ENCODE measurements around the gene SAMD9.
"Not testable (repeated sequence)": the region's sequence is repeated elsewhere in the genome, so short reads cannot be mapped to it uniquely, and the experiment has no call there.

SAMD9 gene
- long read RNA-seq, donor 1, full-length matches to known transcripts, result 1 of 1 reads
- long read RNA-seq, donor 1, partial matches to known transcripts, result 0 of 1 reads
- long read RNA-seq, donor 1, other reads (novel, unspliced or antisense), result 0 of 1 reads
- long read RNA-seq, donor 2, full-length matches to known transcripts, result 3 of 3 reads
- long read RNA-seq, donor 2, partial matches to known transcripts, result 0 of 3 reads
- long read RNA-seq, donor 2, other reads (novel, unspliced or antisense), result 0 of 3 reads
- long read RNA-seq, donor 3, full-length matches to known transcripts, result 2 of 2 reads
- long read RNA-seq, donor 3, partial matches to known transcripts, result 0 of 2 reads
- long read RNA-seq, donor 3, other reads (novel, unspliced or antisense), result 0 of 2 reads
- long read RNA-seq, donor 4, full-length matches to known transcripts, result 3 of 3 reads
- long read RNA-seq, donor 4, partial matches to known transcripts, result 0 of 3 reads
- long read RNA-seq, donor 4, other reads (novel, unspliced or antisense), result 0 of 3 reads
- long read RNA-seq, donor 5, full-length matches to known transcripts, result 1 of 1 reads
- long read RNA-seq, donor 5, partial matches to known transcripts, result 0 of 1 reads
- long read RNA-seq, donor 5, other reads (novel, unspliced or antisense), result 0 of 1 reads
- long read RNA-seq, donor 6, result 0 reads
- long read RNA-seq, donor 7, full-length matches to known transcripts, result 6 of 6 reads
- long read RNA-seq, donor 7, partial matches to known transcripts, result 0 of 6 reads
- long read RNA-seq, donor 7, other reads (novel, unspliced or antisense), result 0 of 6 reads
- long read RNA-seq, donor 8, result 0 reads

GRCh38 chr7:93117852-93118530 lies at the start of gene SAMD9:
SAMD9 (minus strand) TSS chr7:93117979; CDS start chr7:93106097, 11,882 bp downstream.
- peak; percentile 21 for DNase-seq

DNA sequence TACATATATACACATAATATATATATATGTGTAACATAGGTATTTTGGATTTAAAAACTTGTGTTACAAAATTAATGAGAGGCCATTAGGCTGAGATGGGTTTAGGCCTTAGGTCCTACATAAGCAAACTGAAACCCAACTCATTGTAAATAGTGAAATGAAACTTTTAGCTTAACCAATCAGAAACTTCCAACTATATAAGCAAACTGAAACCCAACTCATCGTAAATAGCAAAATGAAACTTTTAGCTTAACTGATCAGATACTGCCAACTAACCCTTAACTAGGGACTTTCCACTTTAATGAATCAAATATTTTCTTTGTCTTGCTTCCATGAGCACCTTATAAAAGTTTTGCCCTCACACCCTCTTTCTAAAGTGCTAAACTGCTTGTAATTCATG lies 47.7 kb upstream of the SAMD9 start:
- no peak for DNase-seq

DNA sequence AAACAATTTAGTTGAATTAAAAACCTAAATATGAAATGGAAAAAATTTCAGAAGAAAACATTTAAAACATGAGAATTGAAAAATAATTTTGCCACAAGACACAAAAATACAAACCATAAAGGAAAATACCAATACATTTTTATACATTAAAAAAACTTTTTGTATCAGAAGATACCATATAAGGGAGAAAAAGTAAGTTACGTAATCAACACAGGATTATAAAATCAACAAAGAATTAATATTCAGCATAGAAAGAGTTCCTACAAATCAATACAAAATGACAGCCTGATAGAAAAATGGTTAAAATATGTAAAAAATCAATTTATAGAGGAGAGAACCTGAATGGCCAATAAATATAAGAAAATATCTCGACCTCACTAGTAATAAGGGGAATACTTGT lies 47.0 kb upstream of the SAMD9 start:
- no peak for DNase-seq

DNA sequence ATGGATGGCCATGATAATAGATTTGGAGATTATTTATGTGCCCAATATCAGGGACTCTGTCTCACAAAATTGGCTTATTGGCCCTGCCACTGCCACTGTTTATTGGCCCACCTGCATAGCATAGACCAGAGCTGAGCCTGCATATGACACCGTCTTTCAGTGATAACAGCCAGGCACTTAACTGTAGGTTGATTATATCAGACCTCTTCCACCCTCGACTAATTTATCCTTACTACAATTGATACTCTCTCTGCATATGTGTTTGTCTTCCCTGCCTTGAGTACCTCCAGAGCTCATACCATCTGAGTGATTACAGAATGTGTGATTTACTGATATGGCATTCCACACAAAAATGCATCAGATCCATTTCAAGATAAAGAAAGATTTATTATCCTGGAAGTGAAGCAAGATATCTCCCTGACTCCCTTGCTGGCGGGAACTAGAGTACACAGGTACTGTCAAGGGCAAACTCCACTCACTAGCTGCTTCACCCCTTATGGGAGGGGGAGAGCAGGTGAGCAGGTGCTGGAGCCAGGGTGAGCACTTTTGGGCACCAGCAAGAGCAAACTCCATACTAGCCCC lies 43.5 kb upstream of the SAMD9 start:
- DNase-seq, result no peak

- no peak for DNase-seq
Measured at GRCh38 chr7:93160410-93160809, 42.6 kb upstream of the SAMD9 start.

DNA sequence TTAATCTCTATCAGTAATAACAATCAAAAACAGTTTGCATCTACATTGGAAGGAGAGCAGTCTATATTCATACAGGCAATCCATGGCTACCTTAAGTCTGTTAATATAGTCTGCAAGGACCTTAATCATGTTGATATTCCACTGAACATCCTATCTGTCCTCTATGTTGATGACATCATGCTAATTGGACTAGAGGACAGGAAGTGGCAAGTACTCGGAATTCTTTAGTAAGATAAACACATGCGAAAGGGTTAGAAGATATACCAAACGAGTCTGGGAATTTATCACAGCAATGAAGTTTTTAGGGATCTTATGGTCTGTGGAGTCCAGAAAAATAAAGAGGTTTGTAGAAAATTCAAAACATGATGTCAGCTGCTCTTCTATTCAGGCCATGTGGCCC lies 41.7 kb upstream of the SAMD9 start:
- DNase-seq, result no peak

DNA sequence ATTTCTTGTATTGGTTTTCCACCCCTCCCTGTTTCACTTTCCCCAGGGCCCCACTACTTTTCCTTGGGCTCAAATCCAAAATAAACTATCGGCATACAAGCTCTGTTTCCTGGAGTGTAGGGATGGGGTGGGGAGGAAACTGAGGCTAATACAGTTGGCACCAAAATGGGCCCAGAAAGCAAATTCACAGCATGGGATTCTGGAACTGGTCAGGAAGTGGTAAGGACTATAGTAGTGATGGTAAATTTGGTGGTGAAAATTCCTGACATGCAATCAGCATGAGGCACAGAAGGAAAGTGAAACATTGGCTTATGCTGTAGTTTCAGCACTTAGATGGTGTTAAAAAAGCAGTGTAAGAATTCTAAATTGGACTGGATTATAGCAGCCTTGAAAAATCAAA lies 39.1 kb upstream of the SAMD9 start:
- no peak for DNase-seq

- no peak for DNase-seq
Measured at GRCh38 chr7:93150200-93150835, 32.5 kb upstream of the SAMD9 start.

DNA sequence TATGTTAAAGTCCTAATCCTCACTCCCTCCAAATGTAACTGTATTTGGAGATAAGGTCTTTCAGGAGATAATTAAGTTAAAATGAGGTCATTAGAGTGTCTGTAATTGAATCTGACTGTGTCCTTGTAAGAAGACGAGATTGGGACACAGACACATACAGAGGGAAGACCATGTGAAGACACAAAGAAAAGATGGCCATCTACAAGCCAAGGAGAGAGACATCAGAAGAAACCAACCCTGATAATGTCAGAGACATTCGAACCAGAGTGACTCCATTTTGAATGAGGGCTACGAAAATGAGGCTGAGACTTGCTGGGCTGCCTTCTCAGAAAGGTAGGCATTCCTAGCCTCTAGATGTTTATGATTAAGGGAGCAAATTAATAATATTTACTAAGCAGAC lies 30.9 kb upstream of the SAMD9 start:
- DNase-seq, result no peak

GRCh38 chr7:93148144-93148543 lies 30.4 kb upstream of the SAMD9 start, which contains the start of gene SAMD9L:
SAMD9L (minus strand) TSS chr7:93148385; CDS start chr7:93135971, 12,414 bp downstream.
- no peak for DNase-seq

DNA sequence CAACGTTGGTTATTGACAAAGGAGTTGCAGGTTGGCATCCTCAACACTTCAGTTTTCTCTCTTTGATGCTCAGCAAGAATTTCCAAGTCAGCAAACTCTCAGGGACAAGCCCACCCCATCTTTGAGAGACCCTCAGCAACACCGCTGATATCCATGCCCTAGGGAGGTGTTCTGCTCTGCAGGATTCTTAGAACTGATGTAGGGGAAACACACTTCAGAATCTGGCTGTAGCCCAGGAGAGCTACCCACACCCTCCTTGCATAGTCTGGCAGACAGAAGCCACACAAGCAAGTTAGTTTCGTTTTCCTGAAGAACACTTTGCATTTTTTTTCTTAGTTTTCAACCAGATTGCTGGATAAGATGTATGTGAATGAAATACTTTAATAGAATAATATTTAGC lies 29.6 kb upstream of the SAMD9 start:
- DNase-seq, result no peak

GRCh38 chr7:93146472-93147141 lies 28.8 kb upstream of the SAMD9 start:
- DNase-seq, result no peak

GRCh38 chr7:93146036-93146435 lies 28.3 kb upstream of the SAMD9 start:
- DNase-seq, result no peak

DNA sequence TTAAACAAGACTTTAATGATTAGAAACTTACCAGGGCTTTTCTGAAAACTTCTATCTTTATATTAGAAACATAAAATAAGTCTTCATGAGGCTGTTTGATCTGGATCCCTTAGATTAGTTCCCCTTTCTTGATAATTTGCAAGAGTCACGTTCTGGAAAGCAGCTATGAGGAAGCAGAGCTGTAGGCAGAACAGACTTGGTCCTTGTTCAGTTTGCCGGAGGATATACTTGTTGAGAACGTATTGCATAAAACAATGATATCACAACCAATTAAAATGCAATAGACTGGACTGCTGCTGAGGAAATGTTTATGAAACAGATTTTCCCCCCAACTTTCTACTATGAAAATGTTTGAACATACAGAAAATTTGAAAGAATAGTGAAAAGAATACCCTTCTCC lies 27.6 kb upstream of the SAMD9 start:
- no peak for DNase-seq

DNA sequence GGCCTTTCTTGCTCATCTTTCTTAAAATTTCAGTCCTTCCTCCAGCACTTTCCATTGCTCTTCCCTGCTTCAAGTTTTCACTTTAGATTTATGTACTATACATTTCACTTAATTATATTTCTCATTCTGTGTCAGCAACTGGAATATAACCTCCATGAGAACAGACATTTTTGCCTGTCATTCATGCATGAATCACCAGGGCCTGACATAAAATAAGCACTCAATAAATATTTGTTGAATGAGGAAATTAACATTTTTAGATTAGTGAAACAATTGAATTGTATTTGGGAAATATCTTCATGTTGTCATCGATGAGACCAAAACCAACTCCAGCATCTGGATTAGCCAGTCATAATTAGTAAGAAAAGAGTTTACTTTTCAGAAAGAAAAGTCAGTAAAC lies 24.3 kb upstream of the SAMD9 start:
- no peak for DNase-seq

DNA sequence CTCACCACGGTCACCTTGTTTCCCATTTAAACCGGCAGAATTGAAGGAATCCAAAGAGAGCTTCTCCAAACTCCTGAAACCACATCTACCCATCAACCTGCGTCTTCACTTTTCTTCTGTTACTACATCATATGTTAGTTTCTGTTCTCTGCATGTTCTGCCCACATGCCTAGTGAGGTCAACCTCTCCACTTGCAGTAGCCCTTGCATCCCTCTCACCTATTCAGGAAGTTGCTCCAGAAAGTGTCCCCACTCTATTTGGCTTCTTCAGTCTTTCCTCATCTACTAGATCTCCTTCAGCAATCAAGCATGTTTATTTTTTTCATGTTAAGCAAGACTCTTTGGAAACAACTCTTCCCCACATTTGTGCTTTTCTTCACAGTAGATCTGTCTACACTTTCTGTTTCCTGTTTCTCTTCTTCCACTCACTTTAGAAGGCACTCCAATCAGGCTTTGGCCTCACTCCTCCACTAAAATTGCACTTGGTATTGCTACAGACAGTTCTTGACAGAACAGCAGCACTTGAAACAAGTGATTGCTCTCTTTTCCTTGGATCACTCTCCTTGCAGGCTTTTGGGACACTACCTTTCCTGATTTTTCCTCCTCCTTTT lies 22.9 kb upstream of the SAMD9 start:
- no peak for DNase-seq

GRCh38 chr7:93138576-93138975 lies 20.8 kb upstream of the SAMD9 start:
- DNase-seq, result no peak

GRCh38 chr7:93133005-93133404 lies 15.2 kb upstream of the SAMD9 start:
- no peak for DNase-seq

- no peak for DNase-seq
Measured at GRCh38 chr7:93132216-93132615, 14.4 kb upstream of the SAMD9 start.

GRCh38 chr7:93126954-93127353 lies 9.2 kb upstream of the SAMD9 start:
- DNase-seq, result not testable (repeated sequence)

GRCh38 chr7:93123532-93123931 lies 5.8 kb upstream of the SAMD9 start:
- not testable (repeated sequence) for DNase-seq

Measured in right kidney (tissue), 9 donors.